Measurements from ENCODE around the gene ANXA2R. TPM values are rescaled to one million over a fixed set of nuclear protein-coding genes. Genes with fewer than 3 reads are reported as not detected.

Gene ANXA2R
- total RNA-seq, 1 experiment from 2014 or later = 6.2 TPM

GRCh38 chr5:43038496-43038989, 1.6 kb downstream of the ANXA2R start:
- no TSS peak for BruUV-seq (replicated peaks)
- in situ Hi-C loops (cut with HindIII; ENCODE audit: low pct_unique_long_range_greater_than_20kb, low sequenced_read_pairs) = no loop called here
- ChIA-PET CTCF (interaction anchor here (1.0 to 2.1 kb wide), 2 partner anchors 40 to 127 kb away, joined by 4 to 5 read pairs; no protein-coding TSS in a partner anchor), POLR2A (interaction anchor here (0.6 to 1.9 kb wide), 3 partner anchors 19 to 127 kb away, joined by 4 to 6 read pairs (median 4); no protein-coding TSS in a partner anchor)
- Histone ChIP-seq H3K9me3 (ENCODE audit: control insufficient read depth, insufficient read depth, low read depth, low read length) (no peaks in the 10 kb centered on the region), H3K36me3 (ENCODE audit: control insufficient read depth, insufficient read depth, low read length) (0 out of 2 replicates have a peak, but pooled peaks cover 2% of the 10 kb centered on the region), H3K27me3 (ENCODE audit: control insufficient read depth, insufficient read depth, low read length) (no peaks in the 10 kb centered on the region), H3K27ac (ENCODE audit: low read length) (peak overlapping the region; percentile 99), H3K4me3 (ENCODE audit: low read depth in 2 of 2, low read length in 2 of 2) (peak overlapping the region; percentile 58 to 76), H3K4me1 (ENCODE audit: control insufficient read depth, insufficient read depth, low read length) (peaks cover 19% of the 10 kb centered on the region)
- intact Hi-C loops (cut with micrococcal nuclease; ENCODE audit: unreplicated experiment) = no loop called here
- no peak for ATAC-seq
- no peak for TF ChIP-seq REST (IDR thresholded peaks at IDR 0.05; ENCODE audit: insufficient read depth in 1 of 2, low read depth in 2 of 2, low read length in 1 of 2)
- DNase-seq (ENCODE audit: low read depth, low spot score) = no peak

- ChIA-PET CTCF (interaction anchor here (0.5 to 2.1 kb wide), 2 partner anchors 98 to 126 kb away, joined by 3 to 5 read pairs; no protein-coding TSS in a partner anchor), POLR2A (interaction anchor here (0.6 to 1.9 kb wide), 3 partner anchors 19 to 477 kb away, joined by 3 to 6 read pairs (median 4); no protein-coding TSS in a partner anchor)
- TF ChIP-seq CTCF (IDR thresholded peaks at IDR 0.05) (no peak), REST (IDR thresholded peaks at IDR 0.05; ENCODE audit: insufficient read depth in 1 of 2, low read depth in 2 of 2, low read length in 1 of 2) (no peak), TCF7L2 (IDR thresholded peaks at IDR 0.05; ENCODE audit: low read depth, low read length) (no peak), SIN3A (IDR thresholded peaks at IDR 0.05; ENCODE audit: borderline replicate concordance, insufficient read depth, low read depth, low read length) (0 out of 2 replicates have a peak, but pooled peaks have one; percentile 21), POLR2AphosphoS5 (IDR thresholded peaks at IDR 0.05; ENCODE audit: low read depth, low read length) (peak; percentile 27; the same call in 1 of the 2 replicates)
- Histone ChIP-seq H3K4me1 (ENCODE audit: control insufficient read depth, insufficient read depth, low read length) (peaks cover 22% of the 10 kb centered on the region), H3K27ac (ENCODE audit: low read length) (peak overlapping the region; percentile 99), H3K4me3 (ENCODE audit: low read depth in 2 of 2, low read length in 2 of 2) (peak overlapping the region; percentile 58 to 76), H3K27me3 (ENCODE audit: control insufficient read depth, insufficient read depth, low read length) (no peaks in the 10 kb centered on the region), H3K36me3 (ENCODE audit: control insufficient read depth, insufficient read depth, low read length) (0 out of 2 replicates have a peak, but pooled peaks cover 2% of the 10 kb centered on the region), H3K9me3 (ENCODE audit: control insufficient read depth, insufficient read depth, low read depth, low read length) (no peaks in the 10 kb centered on the region)
- peak; percentile 88 for DNase-seq (ENCODE audit: low read depth, low spot score)
- ATAC-seq = no peak
- in situ Hi-C loops (cut with HindIII; ENCODE audit: low pct_unique_long_range_greater_than_20kb, low sequenced_read_pairs) (no loop called here), intact Hi-C loops (cut with micrococcal nuclease; ENCODE audit: unreplicated experiment) (no loop called here)
- no TSS peak for BruUV-seq (replicated peaks)
These were observed 2.3 kb downstream of the ANXA2R start for GRCh38 chr5:43037636-43038495.

Data from Panc1 (cell line).